ENCODE measurements around the gene CLHC1. TPM values are rescaled to one million over a fixed set of nuclear protein-coding genes. Genes with fewer than 3 reads are reported as not detected.

CLHC1 gene
- total and polyA plus RNA-seq, 2 of the 8 experiments (the other 6 are each of a cell fraction or from before 2014, with no cell fraction given), result 2.6 to 10.8 TPM

- no peak for TF ChIP-seq ATF2 (IDR thresholded peaks at IDR 0.05; ENCODE audit: low read length)
- no peak for TF ChIP-seq EZH2 (IDR thresholded peaks at IDR 0.05; ENCODE audit: low read depth, low read length, severe bottlenecking)
Observed at GRCh38 chr2:55151733-55152433, 80.2 kb downstream of the CLHC1 start (continued).
